ENCODE data around the gene MAFB.
"Not testable (repeated sequence)": the region's sequence is repeated elsewhere in the genome, so short reads cannot be mapped to it uniquely, and the experiment has no call there.

MAFB gene

GRCh38 chr20:40689100-40689942 is at the start of gene MAFB:
Gene MAFB (minus strand): TSS chr20:40689236. CDS start chr20:40688850, 386 bp downstream.
- no peak for DNase-seq (ENCODE audit: low read depth in 2 of 2, low spot score in 1 of 2)

- DNase-seq (ENCODE audit: low read depth in 2 of 2, low spot score in 1 of 2): not testable (repeated sequence)
These were observed 47.4 kb upstream of the MAFB start for GRCh38 chr20:40736468-40736867.

- DNase-seq (ENCODE audit: low read depth in 2 of 2, low spot score in 1 of 2): no peak
These were observed 40.0 kb upstream of the MAFB start for GRCh38 chr20:40728996-40729395.

- DNase-seq (ENCODE audit: low read depth in 2 of 2, low spot score in 1 of 2): no peak
These were observed 39.4 kb upstream of the MAFB start for GRCh38 chr20:40728470-40728869.

- DNase-seq (ENCODE audit: low read depth in 2 of 2, low spot score in 1 of 2): no peak
These were observed 38.9 kb upstream of the MAFB start for GRCh38 chr20:40727960-40728359.

GRCh38 chr20:40726776-40727175 is 37.7 kb upstream of the MAFB start:
- DNase-seq (ENCODE audit: low read depth in 2 of 2, low spot score in 1 of 2): no peak

GRCh38 chr20:40724566-40724965 is 35.5 kb upstream of the MAFB start:
- DNase-seq (ENCODE audit: low read depth in 2 of 2, low spot score in 1 of 2): no peak

GRCh38 chr20:40720826-40721225 is 31.8 kb upstream of the MAFB start:
- no peak for DNase-seq (ENCODE audit: low read depth in 2 of 2, low spot score in 1 of 2)

- no peak for DNase-seq (ENCODE audit: low read depth in 2 of 2, low spot score in 1 of 2)
These were observed 31.1 kb upstream of the MAFB start for GRCh38 chr20:40720099-40720498.

- DNase-seq (ENCODE audit: low read depth in 2 of 2, low spot score in 1 of 2): no peak
These were observed 30.1 kb upstream of the MAFB start for GRCh38 chr20:40718982-40719729.

GRCh38 chr20:40718214-40718977 is 29.4 kb upstream of the MAFB start:
- DNase-seq (ENCODE audit: low read depth in 2 of 2, low spot score in 1 of 2): no peak

GRCh38 chr20:40717343-40717865 is 28.4 kb upstream of the MAFB start:
- DNase-seq (ENCODE audit: low read depth in 2 of 2, low spot score in 1 of 2): no peak

GRCh38 chr20:40715491-40715890 is 26.5 kb upstream of the MAFB start:
- no peak for DNase-seq (ENCODE audit: low read depth in 2 of 2, low spot score in 1 of 2)

GRCh38 chr20:40714916-40715315 is 25.9 kb upstream of the MAFB start:
- no peak for DNase-seq (ENCODE audit: low read depth in 2 of 2, low spot score in 1 of 2)

- no peak for DNase-seq (ENCODE audit: low read depth in 2 of 2, low spot score in 1 of 2)
These were observed 25.1 kb upstream of the MAFB start for GRCh38 chr20:40714109-40714508.

GRCh38 chr20:40713508-40713907 is 24.5 kb upstream of the MAFB start:
- DNase-seq (ENCODE audit: low read depth in 2 of 2, low spot score in 1 of 2): no peak

- DNase-seq (ENCODE audit: low read depth in 2 of 2, low spot score in 1 of 2): no peak
These were observed 22.0 kb upstream of the MAFB start for GRCh38 chr20:40711079-40711478.

- DNase-seq (ENCODE audit: low read depth in 2 of 2, low spot score in 1 of 2): no peak
These were observed 21.6 kb upstream of the MAFB start for GRCh38 chr20:40710603-40711002.

- no peak for DNase-seq (ENCODE audit: low read depth in 2 of 2, low spot score in 1 of 2)
These were observed 18.0 kb upstream of the MAFB start for GRCh38 chr20:40706977-40707582.

GRCh38 chr20:40705413-40705812 is 16.4 kb upstream of the MAFB start:
- no peak for DNase-seq (ENCODE audit: low read depth in 2 of 2, low spot score in 1 of 2)

- no peak for DNase-seq (ENCODE audit: low read depth in 2 of 2, low spot score in 1 of 2)
These were observed 15.8 kb upstream of the MAFB start for GRCh38 chr20:40704828-40705227.
